Measurements from ENCODE around the gene ADAM15. TPM values are rescaled to one million over a fixed set of nuclear protein-coding genes. Genes with fewer than 3 reads are reported as not detected.
A peak's percentile ranks its signal among the peaks of the same experiment; 100 is the strongest.

ADAM15 gene
- total RNA-seq, 1 donor from 2014 or later = 68.3 TPM

DNA sequence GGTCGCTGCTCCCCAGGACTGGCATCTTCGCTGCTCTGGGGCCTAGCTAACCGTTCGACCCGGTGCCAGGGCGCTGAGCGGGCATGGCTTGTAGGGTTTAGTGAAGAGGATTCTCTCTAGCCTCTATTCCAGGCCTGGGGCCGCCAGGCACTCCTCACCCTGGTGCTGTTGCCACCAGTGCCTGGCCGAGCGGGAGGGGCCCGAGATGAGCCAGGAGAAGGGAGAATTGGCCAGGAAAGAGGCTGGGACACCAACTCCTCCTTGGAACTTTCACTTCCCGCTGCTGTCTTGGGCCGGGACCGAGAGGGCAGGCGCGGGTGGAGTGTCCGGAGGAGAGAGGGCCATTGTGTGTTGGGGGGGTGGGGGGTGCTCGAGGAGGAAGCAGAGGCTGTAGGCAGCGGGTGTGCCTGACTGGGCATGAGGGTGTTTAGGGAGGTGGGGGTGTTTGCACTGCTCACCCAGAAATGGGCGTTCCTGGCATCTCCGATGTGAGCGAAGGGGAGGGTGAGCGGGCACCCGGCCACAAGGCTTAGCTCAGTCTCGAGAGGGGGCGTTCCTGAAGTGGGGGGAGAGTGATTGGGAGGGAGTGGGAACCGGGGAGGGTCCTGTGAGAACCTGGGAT lies 772 bp downstream of the ADAM15 start:
- Histone ChIP-seq H3K27me3 (ENCODE audit: insufficient read depth, low read length) (no peaks in the 10 kb centered on the region), H3K4me3 (ENCODE audit: insufficient read depth, low read depth, low read length) (peak overlapping the region; percentile 70), H3K36me3 (ENCODE audit: insufficient read depth, low read length) (no peaks in the 10 kb centered on the region), H3K27ac (ENCODE audit: low read depth, low read length) (no peak overlapping the region), H3K9me3 (ENCODE audit: insufficient read depth, low read depth, low read length) (no peaks in the 10 kb centered on the region), H4K20me1 (ENCODE audit: insufficient read depth, low read length) (peaks cover 6% of the 10 kb centered on the region), H3K79me2 (ENCODE audit: insufficient read depth, low read length) (no peaks in the 10 kb centered on the region), H3K4me1 (ENCODE audit: insufficient read depth, low read length) (peaks cover 22% of the 10 kb centered on the region), H3K9ac (ENCODE audit: low read length) (peak overlapping the region; percentile 72), H2AFZ (ENCODE audit: low read depth, low read length) (peak overlapping the region; percentile 93), H3K4me2 (ENCODE audit: low read length) (peak overlapping the region; percentile 93)
- Mint-ChIP-seq H3K27ac (ENCODE audit: unreplicated experiment) (no peak overlapping the region), H3K27me3 (ENCODE audit: low read depth, unreplicated experiment) (no peaks in the 10 kb centered on the region), H3K4me1 (ENCODE audit: low read depth, unreplicated experiment) (peaks cover 20% of the 10 kb centered on the region), H3K4me3 (ENCODE audit: unreplicated experiment) (peak overlapping the region; percentile 79), H3K9me3 (ENCODE audit: unreplicated experiment) (no peaks in the 10 kb centered on the region), H3K36me3 (ENCODE audit: low read depth, unreplicated experiment) (peaks cover 11% of the 10 kb centered on the region)
- no peak for FAIRE-seq
- TF ChIP-seq CTCF (IDR thresholded peaks at IDR 0.05; ENCODE audit: insufficient read depth, low read depth, low read length) = no peak
- no peak for TF ChIP-seq EZH2 (IDR thresholded peaks at IDR 0.05; ENCODE audit: insufficient read depth, low read length)
- no peak for DNase-seq (ENCODE audit: low read depth)

GRCh38 chr1:155052439-155053395 lies 1.6 kb downstream of the ADAM15 start:
- Mint-ChIP-seq H3K4me1 (ENCODE audit: low read depth, unreplicated experiment) (peaks cover 20% of the 10 kb centered on the region), H3K9me3 (ENCODE audit: unreplicated experiment) (no peaks in the 10 kb centered on the region), H3K27ac (ENCODE audit: unreplicated experiment) (no peak overlapping the region), H3K27me3 (ENCODE audit: low read depth, unreplicated experiment) (no peaks in the 10 kb centered on the region), H3K4me3 (ENCODE audit: unreplicated experiment) (peak overlapping the region; percentile 79), H3K36me3 (ENCODE audit: low read depth, unreplicated experiment) (peaks cover 11% of the 10 kb centered on the region)
- peaks cover 22% of the 10 kb centered on the region for H3K4me1 ChIP-seq (ENCODE audit: insufficient read depth, low read length)
- peak overlapping the region; percentile 72 for H3K9ac ChIP-seq (ENCODE audit: low read length)
- DNase-seq (ENCODE audit: low read depth) (no peak), FAIRE-seq (no peak)
- peaks cover 6% of the 10 kb centered on the region for H4K20me1 ChIP-seq (ENCODE audit: insufficient read depth, low read length)
- H3K4me2 ChIP-seq (ENCODE audit: low read length) = peak overlapping the region; percentile 93
- H3K9me3 ChIP-seq (ENCODE audit: insufficient read depth, low read depth, low read length) = no peaks in the 10 kb centered on the region
- peak overlapping the region; percentile 93 for H2AFZ ChIP-seq (ENCODE audit: low read depth, low read length)
- peak overlapping the region; percentile 70 for H3K4me3 ChIP-seq (ENCODE audit: insufficient read depth, low read depth, low read length)
- TF ChIP-seq EZH2 (IDR thresholded peaks at IDR 0.05; ENCODE audit: insufficient read depth, low read length) (no peak), CTCF (IDR thresholded peaks at IDR 0.05; ENCODE audit: insufficient read depth, low read depth, low read length) (peak; percentile 17)
- H3K79me2 ChIP-seq (ENCODE audit: insufficient read depth, low read length) = no peaks in the 10 kb centered on the region
- no peaks in the 10 kb centered on the region for H3K27me3 ChIP-seq (ENCODE audit: insufficient read depth, low read length)
- no peak overlapping the region for H3K27ac ChIP-seq (ENCODE audit: low read depth, low read length)
- H3K36me3 ChIP-seq (ENCODE audit: insufficient read depth, low read length) = no peaks in the 10 kb centered on the region

Data from astrocyte (in vitro differentiated cells and primary cell).